HS-5 (cell line): Measurements from ENCODE around the gene RASGEF1C.
A peak's percentile ranks its signal among the peaks of the same experiment; 100 is the strongest.
"Not testable (repeated sequence)": the region's sequence is repeated elsewhere in the genome, so short reads cannot be mapped to it uniquely, and the experiment has no call there.

Source experiments
- DNase-seq: peaks from one replicate; pipeline ENCODE4 v3.0.0-alpha.2; 2012; ENCODE audit warnings: low read depth

RASGEF1C gene

GRCh38 chr5:180135967-180136629, 72.9 kb downstream of the RASGEF1C start:
- no peak for DNase-seq

- DNase-seq: peak; percentile 34
These were observed 73.7 kb downstream of the RASGEF1C start for GRCh38 chr5:180135128-180135955.

- DNase-seq: no peak
These were observed 75.0 kb downstream of the RASGEF1C start for GRCh38 chr5:180133971-180134508.

- no peak for DNase-seq
These were observed 75.5 kb downstream of the RASGEF1C start for GRCh38 chr5:180133551-180133950.

- DNase-seq: no peak
These were observed 76.0 kb downstream of the RASGEF1C start for GRCh38 chr5:180133060-180133459.

GRCh38 chr5:180130876-180131740, 77.9 kb downstream of the RASGEF1C start:
- no peak for DNase-seq

GRCh38 chr5:180130291-180130869, 78.6 kb downstream of the RASGEF1C start:
- no peak for DNase-seq

- DNase-seq: no peak
These were observed 79.5 kb downstream of the RASGEF1C start for GRCh38 chr5:180129291-180130190.

- no peak for DNase-seq
These were observed 80.2 kb downstream of the RASGEF1C start for GRCh38 chr5:180128671-180129261.

- DNase-seq: no peak
These were observed 81.0 kb downstream of the RASGEF1C start for GRCh38 chr5:180127682-180128670.

- DNase-seq: no peak
These were observed 82.0 kb downstream of the RASGEF1C start for GRCh38 chr5:180126716-180127681.

GRCh38 chr5:180126156-180126555, 82.9 kb downstream of the RASGEF1C start:
- DNase-seq: not testable (repeated sequence)

- not testable (repeated sequence) for DNase-seq
These were observed 84.3 kb downstream of the RASGEF1C start for GRCh38 chr5:180124662-180125061.

- DNase-seq: no peak
These were observed 86.1 kb downstream of the RASGEF1C start for GRCh38 chr5:180122875-180123274.

GRCh38 chr5:180121826-180122413, 87.1 kb downstream of the RASGEF1C start:
- no peak for DNase-seq

- DNase-seq: no peak
These were observed 88.5 kb downstream of the RASGEF1C start for GRCh38 chr5:180120237-180121101.

- no peak for DNase-seq
These were observed 89.1 kb downstream of the RASGEF1C start for GRCh38 chr5:180119903-180120236.
